Measurements from ENCODE around the gene MDC1.
"Not testable (repeated sequence)": the region's sequence is repeated elsewhere in the genome, so short reads cannot be mapped to it uniquely, and the experiment has no call there.

MDC1 gene

DNA sequence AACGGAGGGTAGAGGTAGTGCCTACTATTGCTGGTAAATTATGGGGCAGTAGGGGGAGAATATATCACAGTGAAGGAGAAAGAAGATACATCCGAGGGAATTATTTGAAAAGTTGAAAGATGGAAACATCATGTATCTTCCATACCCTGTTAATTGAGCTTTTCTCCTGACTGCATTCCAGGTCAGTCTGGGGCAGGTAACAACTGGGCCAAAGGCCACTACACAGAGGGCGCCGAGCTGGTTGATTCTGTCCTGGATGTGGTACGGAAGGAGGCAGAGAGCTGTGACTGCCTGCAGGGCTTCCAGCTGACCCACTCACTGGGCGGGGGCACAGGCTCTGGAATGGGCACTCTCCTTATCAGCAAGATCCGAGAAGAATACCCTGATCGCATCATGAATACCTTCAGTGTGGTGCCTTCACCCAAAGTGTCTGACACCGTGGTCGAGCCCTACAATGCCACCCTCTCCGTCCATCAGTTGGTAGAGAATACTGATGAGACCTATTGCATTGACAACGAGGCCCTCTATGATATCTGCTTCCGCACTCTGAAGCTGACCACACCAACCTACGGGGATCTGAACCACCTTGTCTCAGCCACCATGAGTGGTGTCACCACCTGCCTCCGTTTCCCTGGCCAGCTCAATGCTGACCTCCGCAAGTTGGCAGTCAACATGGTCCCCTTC lies 6.2 kb upstream of the MDC1 start:
- DNase-seq, result not testable (repeated sequence)

DNA sequence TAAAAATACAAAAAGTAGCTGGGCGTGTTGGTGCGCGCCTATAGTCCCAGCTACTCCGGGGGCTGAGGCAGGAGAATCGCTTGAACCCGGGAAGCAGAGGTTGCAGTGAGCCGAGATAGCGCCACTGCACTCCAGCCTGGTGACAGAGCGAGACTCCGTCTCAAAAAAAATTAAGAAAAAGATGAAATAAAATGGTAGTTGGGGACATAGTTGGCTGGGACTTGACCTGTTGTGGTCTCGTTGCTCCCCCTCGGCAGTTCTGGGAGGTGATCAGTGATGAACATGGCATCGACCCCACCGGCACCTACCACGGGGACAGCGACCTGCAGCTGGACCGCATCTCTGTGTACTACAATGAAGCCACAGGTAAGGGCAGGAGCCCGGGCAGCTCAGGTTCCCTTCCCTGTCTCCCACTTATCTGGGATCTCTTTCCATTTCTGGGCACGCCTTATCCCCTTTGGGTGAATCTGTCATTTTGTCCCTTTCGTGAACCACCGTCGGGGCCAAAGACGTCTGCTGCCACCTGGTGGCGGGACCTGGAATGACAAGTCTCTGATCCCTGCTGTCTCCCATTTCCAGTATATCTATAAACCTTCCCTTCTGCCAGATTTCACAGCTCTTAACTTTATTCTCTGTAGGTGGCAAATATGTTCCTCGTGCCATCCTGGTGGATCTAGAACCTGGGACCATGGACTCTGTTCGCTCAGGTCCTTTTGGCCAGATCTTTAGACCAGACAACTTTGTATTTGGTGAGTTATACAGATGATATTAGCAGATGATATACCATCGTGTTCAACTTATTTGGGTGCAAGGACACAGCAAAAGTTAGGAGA lies 5.4 kb upstream of the MDC1 start:
- DNase-seq, result peak; percentile 93

DNA sequence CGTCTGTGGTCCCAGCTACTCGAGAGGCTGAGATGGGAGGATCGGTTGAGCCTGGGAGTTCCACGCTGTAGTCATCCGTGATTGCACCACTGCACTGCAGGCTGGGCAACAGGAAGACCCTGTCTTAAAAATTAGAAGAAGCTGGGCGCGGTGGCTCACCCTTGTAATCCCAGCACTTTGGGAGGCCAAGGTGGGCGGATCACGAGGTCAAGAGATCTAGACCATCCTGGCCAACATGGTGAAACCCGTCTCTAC lies 4.9 kb upstream of the MDC1 start:
- DNase-seq, result peak in 1 of 2 experiments; percentile 54

DNA sequence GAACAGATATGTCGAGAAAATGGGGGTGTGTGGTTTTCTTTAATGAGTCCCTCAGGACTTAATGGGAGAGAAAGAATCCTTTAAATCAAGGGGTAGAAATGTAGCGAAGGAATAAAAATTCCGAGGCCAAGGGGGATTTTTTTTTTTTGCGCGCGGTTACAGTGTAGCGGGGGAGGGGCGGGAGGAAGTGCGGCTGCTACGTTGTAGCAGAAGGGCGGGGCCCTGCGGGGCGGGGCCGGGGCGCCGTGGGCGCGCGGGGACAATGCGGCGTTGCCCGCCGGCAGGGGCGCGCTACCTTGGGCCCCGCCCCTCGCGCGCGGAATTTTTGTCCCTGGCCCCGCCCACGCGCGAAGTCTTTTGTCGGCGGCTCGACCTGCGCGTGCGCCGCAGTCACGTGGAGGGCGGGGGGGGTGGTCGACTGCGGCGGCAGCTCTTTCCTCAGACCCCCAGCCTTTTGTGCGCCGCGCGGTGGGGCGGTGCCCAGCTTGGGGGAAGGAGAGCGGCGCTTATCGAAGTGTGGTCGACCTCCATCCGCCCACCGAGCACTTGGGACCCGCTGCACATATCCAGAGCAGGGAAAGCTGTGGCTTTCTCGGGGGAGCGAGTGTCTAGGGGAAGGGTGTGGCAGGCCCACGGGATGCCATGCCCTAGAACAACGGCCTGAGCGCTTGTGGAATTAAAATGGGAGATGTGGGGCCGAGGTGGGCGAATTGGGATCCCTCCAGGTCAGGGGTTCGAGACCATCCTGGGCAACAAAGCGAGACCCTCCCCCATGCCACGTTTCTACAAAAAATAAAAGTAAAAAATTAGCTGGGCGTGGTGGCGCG lies 4.3 kb upstream of the MDC1 start:
- DNase-seq, result peak; percentile 96 to 97

DNA sequence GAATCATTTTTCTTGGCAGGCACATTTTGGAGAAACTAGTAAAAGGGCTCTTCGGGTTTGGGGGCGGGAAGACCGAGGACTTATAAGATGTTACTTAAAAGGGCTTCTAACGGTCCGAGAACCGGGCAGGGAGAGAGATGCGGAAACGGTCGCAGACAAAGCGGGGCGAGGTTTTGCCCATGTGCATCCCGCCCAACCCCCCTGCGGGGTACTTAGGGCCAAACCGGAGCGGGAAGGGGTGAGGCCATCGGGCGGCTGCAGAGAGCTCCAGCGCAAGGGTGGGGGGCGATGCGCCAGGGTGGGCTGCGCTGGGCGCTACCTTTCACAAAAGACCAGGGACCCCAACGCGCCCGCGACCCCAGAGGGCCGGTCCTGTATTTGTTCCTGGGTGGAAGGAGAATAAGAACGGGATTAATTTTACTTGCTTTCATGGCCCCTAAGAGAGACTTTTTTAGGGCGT lies 3.7 kb upstream of the MDC1 start:
- DNase-seq, result peak; percentile 82 to 83

DNA sequence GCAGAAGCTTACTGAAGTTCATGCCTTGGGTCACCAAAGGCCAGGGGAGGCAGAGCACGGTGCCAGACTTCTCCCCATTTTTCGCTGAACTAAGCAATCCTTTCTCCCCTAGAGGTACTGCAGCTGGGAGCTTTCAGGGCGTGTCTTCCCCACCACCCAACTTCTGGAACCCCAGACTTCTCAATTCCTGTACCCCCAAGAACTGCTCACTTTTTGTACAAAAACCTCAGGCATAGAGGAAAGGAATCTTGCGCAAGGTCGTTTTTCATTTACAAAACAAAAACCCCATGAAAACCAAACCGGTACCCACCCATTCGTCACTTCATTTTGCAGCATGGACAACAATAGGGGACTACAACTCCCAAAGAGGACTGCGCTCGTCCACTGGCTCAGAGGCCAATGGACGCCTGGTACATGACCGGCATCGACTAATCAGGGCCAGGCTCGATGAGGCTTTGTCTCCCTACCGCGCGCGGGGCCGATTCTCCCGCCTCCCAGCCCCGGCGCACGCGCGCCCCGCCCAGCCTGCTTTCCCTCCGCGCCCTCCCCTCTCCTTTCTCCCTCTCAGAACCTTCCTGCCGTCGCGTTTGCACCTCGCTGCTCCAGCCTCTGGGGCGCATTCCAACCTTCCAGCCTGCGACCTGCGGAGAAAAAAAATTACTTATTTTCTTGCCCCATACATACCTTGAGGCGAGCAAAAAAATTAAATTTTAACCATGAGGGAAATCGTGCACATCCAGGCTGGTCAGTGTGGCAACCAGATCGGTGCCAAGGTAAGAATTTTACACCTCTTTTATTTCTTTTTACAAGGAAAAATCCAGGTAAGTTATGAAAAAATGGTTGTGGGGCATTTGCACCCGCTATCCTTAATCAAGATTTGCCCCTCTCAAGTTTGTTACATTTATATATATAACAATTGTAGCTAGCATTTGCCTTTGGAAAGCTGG lies 3.0 kb upstream of the MDC1 start, which contains the start of gene TUBB:
TUBB (plus strand) TSS at position 562 of the 947 bp plus-strand sequence; CDS start at position 717, 155 bp downstream.
- DNase-seq, result peak; percentile 94 to 97

DNA sequence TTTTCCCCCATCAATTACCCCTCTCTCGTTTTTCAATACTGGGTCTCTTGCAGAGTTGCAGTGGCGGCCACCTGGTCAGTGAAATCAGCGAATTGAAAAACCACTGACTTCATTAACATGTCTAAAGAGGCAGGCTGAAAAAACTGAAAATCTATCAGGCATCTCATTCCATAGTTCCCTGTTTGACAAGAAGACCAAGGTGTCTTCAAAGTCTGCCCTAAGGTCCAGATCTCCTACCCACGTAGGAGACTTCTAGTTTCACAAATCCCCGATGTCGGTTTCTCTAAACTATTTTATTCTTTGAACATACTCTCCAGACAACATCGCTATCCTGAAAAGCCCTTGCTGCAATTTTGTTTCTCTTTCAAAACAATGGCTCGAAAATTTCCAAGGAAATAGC lies 2.3 kb upstream of the MDC1 start:
- no peak for DNase-seq

DNA sequence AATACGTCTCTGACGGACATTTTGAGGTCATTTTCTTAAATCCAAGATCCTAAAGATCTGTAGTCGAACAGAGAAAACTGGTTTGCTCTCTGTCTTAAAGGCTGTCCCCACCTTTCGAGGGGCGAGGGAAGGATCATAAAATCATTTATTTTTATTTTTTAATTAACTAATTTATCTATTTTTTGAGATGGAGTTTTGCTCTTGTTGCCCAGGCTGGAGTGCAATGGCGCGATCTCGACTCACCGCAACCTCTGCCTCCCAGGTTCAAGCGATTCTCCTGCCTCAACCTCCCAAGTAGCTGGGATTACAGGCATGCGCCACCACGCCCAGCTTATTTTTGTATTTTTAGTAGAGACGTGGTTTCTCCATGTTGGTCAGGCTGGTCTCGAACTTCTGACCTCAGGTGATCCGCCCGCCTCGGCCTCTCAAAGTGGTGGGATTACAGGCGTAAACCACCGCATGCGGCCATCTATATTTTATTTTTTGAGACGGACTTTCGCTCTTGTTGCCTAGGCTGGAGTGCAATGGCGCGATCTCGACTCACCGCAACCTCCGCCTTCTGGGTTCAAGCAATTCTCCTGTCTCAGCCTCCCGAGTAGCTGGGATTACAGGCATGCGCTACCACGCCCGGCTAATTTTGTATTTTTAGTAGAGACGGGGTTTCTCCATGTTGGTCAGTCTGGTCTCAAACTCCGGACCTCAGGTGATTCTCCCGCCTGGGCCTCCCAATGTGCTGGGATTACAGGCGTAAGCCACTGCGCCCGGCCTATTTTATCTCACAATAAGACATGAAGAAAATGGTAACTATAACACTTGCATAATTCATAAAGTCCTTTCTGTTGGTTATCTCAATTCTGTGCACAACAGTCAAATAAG lies 1.0 kb upstream of the MDC1 start:
- DNase-seq, result not testable (repeated sequence)

DNA sequence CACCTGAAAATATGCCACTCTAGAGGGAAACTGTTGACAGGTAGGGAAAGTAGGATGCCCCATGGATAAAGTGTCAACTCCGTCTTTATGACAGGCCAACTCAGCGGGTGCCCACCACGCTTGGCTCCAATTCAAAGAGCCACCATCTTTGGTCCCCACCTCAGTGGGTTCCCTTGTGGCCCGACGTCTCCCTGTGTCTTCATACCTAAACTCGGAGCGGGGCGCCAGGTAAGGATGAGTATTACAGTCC lies 277 bp downstream of the MDC1 start:
- DNase-seq, result no peak

DNA sequence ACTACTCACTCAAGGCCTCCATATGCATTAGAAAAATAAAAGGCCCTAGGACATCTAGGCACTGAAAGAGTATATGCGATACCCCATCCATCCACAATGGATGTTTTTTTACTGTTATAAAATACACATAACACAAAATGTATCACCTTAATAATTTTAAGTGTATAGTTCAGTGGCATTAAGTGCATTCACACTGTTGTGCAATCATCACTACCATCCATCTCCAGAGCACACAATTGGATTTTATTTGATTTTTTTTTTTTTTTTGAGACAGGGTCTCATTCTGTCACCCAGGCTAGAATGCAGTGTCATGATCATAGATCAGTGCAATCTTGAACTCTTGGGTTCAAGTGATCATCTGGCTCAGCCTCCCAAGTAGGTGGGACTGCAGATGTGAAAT lies 2.8 kb downstream of the MDC1 start:
- no peak for DNase-seq

DNA sequence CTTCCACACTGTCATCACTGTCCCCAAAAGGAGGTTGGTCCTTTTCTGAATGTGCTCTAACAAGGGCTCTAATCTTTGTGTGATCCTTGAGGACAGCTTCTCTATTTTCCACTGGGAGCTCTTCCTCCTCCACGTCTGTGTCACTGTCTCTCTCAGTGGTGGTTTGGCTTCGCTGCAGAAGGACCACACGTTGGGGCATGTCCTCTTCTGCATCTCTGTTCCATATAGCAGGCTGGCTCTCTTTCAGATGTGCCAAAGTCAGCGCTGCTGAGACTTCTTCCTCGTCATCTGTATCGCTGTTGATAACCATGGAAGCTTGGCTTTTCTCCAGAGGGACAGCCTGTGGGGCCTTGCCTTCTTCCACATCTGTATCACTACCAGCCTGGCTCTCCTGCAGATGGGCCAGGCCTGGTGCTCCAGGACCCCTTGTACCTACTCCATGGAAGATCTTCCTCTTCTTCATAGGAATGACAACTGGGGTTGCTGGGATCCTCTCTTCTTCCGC lies 4.6 kb downstream of the MDC1 start:
- no peak for DNase-seq

DNA sequence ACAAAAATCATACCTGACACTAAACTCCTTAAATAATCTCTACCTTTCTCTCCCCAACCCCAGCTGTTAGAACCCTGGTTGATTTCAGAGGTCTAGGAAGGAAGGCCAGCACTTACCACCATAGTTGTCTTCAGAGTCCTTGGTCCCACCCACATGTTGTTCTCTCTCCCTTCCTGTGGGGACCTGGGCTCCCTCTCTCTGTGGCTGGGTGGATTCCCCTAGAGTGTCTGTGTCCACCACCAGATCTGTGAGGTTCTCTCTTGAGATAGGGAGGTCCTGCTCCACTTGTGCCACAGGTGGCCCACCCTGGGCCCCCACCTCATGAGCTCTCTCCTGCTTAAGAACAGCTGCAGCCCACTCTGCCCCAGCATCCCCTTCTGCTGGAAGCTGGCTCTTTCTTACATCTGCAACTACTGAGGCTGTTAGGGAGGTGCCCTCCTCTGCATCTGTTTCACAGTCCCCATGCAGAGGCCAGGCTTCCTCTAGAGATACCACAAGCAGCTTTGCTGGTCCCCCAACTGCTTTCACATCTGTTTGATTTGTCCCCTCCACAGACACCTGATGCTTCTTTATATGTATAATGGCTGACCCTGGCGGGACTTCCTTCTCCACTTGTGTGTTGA lies 5.2 kb downstream of the MDC1 start:
- DNase-seq, result no peak

DNA sequence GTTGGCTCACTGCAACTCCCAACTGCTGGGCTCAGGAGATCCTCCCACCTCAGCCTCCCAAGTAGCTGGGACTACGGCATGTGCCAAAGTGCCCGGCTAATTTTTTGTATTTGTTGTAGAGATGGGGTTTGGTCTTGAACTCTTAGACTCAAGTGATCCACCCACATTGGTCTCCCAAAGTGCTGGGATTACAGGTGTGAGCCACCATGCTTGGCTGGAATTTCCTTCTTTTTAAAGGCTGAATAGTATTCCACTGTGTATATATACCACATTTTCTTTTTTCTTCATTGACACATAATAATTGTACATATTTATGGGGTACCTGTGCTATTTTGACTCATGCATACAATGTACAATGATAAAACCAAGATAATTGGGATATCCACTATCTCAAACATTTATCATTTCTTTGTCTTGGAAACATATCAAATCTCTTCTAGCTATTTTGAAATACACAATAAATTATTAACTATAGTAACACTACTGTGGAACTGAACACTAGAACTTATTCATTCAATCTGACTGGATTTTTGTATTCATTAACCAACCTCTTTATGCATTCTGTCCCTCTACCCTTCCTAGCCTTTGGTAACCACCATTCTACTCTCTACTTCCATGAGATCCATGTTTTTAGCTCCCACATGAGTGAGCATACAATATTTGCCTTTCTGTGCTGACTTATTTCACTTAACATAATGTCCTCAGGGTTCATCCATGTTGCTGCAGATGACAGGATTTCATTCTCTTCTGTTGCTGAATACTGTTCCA lies 7.8 kb downstream of the MDC1 start:
- no peak for DNase-seq

DNA sequence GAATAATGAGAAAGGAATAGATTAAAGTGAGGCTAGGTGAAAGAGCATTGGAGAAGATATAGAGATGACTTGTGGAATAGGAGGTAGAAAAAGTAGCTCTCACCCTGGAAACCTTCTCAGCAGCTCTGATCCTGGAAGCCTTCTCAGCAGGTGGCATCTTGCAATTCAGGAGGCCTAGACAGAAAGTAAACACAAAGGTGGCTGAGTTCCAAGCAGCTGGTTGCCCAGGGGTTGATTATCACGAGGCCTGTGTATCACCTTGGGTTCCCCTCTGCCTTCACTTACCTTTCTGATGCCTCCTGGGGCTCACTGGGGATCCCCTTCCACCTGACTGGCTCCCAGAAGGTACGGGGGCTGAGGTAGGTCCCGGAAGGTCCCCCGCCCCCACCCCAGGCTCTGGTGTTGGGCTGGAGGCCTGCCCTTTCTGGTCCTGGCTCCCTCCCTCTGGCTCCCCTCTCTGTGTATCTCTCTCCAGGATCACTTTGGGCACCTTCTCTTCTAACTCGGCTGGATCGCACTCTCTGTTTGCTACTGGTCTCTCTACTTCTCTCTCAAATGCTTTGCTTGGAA lies 9.7 kb downstream of the MDC1 start:
- DNase-seq, result no peak

DNA sequence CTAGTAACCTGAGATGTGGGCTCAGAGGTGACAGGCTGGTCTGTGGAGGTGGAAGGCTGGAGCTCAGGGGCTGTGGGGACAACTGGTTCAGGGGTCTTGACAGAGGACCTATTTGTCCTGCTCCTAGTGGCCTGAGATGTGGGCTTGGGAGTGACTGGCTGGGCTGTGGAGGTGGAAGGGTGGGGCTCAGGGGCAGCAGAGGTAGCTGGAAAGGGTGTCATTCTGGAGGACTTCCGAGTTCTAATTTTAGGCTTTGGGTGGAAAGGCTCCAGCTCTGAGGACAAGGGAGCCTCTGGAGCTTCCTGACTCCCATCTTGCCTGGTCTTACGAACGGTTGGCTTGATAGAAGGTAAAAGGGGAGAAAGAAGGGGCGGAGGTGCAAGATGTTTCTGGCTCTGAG lies 11.5 kb downstream of the MDC1 start:
- DNase-seq, result no peak

DNA sequence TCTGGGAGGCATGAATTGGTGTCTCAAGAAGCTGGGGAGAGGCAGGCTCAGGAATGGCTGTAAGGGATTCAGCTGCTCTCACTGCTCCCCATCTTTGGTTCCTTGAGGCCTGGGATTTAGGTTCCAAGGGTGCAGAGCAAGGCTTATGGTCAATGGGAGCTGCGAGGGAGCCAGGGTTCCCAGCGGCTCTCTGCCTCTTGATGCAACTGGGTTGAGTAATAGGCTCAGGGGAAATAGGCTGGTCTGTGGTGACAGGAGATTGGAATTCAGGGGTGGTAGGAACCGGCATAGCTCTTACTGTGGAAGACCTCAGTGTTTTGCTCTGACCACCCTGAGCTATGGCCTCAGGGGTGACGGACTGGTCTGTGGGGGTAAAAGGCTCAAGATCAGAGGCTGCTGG lies 13.3 kb downstream of the MDC1 start:
- no peak for DNase-seq

DNA sequence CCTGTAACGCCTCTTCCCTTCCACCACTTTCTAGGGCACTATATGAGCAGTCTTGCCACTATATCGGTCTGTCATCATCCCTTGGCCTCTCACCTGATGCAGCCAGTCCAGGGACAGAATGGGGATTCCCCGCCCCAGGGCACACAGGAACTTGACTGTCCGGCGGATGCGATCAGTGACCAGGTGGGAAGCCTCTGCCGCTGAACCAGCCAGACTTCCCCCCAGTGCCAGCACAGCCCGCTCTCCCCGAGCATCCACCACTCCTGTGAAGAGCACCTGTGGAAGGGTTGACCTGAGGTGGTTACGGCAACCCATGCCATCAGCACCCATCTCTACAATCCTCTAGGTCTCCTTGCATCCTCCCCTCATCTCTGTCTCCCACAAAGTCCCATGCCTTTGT lies 14.1 kb downstream of the MDC1 start:
- no peak for DNase-seq

DNA sequence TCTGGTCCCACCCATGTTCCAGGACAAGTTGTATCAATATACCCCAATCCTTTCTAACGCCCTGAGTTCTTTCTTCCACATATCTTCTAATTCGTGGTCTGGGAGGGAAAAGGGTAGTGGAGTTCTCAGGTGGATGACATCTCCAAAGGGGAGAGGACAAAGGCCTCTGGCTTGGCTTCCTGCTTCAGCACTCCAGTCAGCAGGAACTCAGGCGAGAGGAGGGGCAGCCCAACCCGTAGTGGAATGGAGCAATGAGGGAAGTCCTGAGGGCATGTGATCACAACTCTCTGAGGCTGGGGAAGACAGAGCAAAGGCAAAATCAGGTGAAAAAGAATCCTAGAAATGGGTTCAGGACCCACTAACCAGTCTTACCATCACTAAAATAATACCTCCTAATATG lies 16.7 kb downstream of the MDC1 start:
- no peak for DNase-seq

DNA sequence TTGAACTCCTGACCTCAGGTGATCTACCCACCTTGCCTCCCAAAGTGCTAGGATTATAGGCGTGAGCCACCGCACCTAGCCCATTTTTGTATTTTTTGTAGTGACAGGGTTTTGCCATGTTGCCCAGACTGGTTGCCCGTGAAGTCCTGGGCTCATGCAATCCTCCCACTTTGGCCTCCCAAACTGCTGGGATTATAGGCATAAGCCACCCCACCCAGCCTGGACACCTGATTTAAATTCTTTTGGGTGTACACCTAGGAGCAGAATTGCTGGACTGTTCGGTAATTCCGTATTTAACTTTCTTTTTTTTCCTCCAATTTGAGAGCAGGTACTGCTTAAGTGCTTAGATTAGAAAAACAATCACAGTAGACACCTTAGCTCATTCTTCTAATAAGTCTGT lies 20.6 kb downstream of the MDC1 start:
- DNase-seq, result no peak
